Lung (tissue), 12 donors: Measurements from ENCODE around the gene ACTN3. TPM values are rescaled to one million over a fixed set of nuclear protein-coding genes. Genes with fewer than 3 reads are reported as not detected.

Source experiments
- ATAC-seq: fragments of 200-7000 bp; cut with Tn5 transposase; one replicate; pipeline ENCODE4 v1.9.1; 2020; ENCODE audit warnings: moderate number of reproducible peaks; ENCODE audit not compliant: insufficient read depth, low FRiP score
- DNase-seq, 3 donors: peaks; one replicate each; pipeline ENCODE4 v3.0.0-alpha.2; 2013 to 2017
- H3K27ac ChIP-seq, 2 donors: one replicate each; pipeline ENCODE4 v1.5.1; 2013; ENCODE audit warnings: mild to moderate bottlenecking in 2 of 2, moderate library complexity in 2 of 2, control low read depth in 1 of 2, inconsistent platforms in 1 of 2, low read depth in 1 of 2, low read length in 1 of 2
- H3K27me3 ChIP-seq, 3 donors: one replicate each; pipeline ENCODE4 v1.5.1; 2013; ENCODE audit warnings: low read length in 2 of 3; ENCODE audit not compliant: control insufficient read depth in 3 of 3, insufficient read depth in 3 of 3
- H3K36me3 ChIP-seq, 4 donors: one replicate each; pipeline ENCODE4 v1.5.1; 2013; ENCODE audit warnings: low read length in 4 of 4, mild to moderate bottlenecking in 1 of 4, moderate library complexity in 1 of 4; ENCODE audit not compliant: control insufficient read depth in 4 of 4, insufficient read depth in 4 of 4
- H3K4me1 ChIP-seq, 5 donors: one replicate each; pipeline ENCODE4 v1.5.1; 2013; ENCODE audit warnings: low read length in 5 of 5, mild to moderate bottlenecking in 2 of 5, moderate library complexity in 1 of 5; ENCODE audit not compliant: control insufficient read depth in 5 of 5, insufficient read depth in 5 of 5
- H3K4me3 ChIP-seq: one replicate; pipeline ENCODE4 v1.5.1; 2013; ENCODE audit warnings: mild to moderate bottlenecking, control low read depth, moderate library complexity
- H3K9ac ChIP-seq, 2 donors: one replicate each; pipeline ENCODE4 v1.5.1; 2013; ENCODE audit warnings: low read length in 2 of 2, control low read depth in 1 of 2; ENCODE audit not compliant: insufficient read depth in 1 of 2
- H3K9me3 ChIP-seq, 4 donors: one replicate each; pipeline ENCODE4 v1.5.1; 2013; ENCODE audit warnings: low read length in 3 of 4, mild to moderate bottlenecking in 1 of 4, moderate library complexity in 1 of 4; ENCODE audit not compliant: control insufficient read depth in 4 of 4, insufficient read depth in 3 of 4
- CTCF ChIP-seq: IDR thresholded peaks from 2 replicates; pipeline ENCODE4 v1.5.1; 2012; ENCODE audit warnings: mild to moderate bottlenecking; ENCODE audit errors: control extremely low read depth, extremely low read depth
- WGBS, 2 donors: extraction: QIAGEN DNeasy Blood & Tissue Kit; methylation state at CpG; one replicate each; pipeline ENCODE4 v1.1.7; 2013; 5-methylcytosine and 5-hydroxymethylcytosine counted together
- polyA plus RNA-seq, 2 donors: library from polyadenylated mRNA; stranded (reverse); fragments of 200-250 nt; gene quantifications; one replicate each; pipeline ENCODE4 v1.2.1, GENCODE V29; 2013
- total RNA-seq, 2 donors: library from RNA; depleted of rRNA in 1 of 2; stranded (reverse); fragments of >200 nt in 1 of 2; gene quantifications; one replicate each; pipeline ENCODE4 v1.2.1, GENCODE V29; 2014 to 2021
- donor health status: control.
- donor health status: control.
- donor health status: Bipolar disorder and iron deficiency.
- donor health status: healthy.
- donor health status: DM: yes; HTN: yes; CAD: no.

The ACTN3 gene
- total and polyA plus RNA-seq, 4 donors, result 0.04 to 0.15 (median 0.07) TPM; not detected in 1

GRCh38 chr11:66510990-66511339 is 35.7 kb upstream of the ACTN3 start:
- Histone ChIP-seq H3K9ac (peak overlapping the region; percentile 68 to 69), H3K4me3 (peak overlapping the region; percentile 81), H3K27ac (no peak overlapping the region), H3K9me3 (no peaks in the 10 kb centered on the region), H3K27me3 (no peaks in the 10 kb centered on the region), H3K4me1 (peaks cover 0 to 8% (median 4%) of the 10 kb centered on the region in 5 donors), H3K36me3 (peaks cover 4 to 14% (median 9%) of the 10 kb centered on the region in 4 donors)
- no peak for ATAC-seq
- TF ChIP-seq CTCF, result no peak
- no peak for DNase-seq
- WGBS, 2 donors, result 7 to 9% methylated on average over 5 of the region's 5 CpGs

- Histone ChIP-seq H3K4me3 (no peak overlapping the region), H3K4me1 (no peaks in the 10 kb centered on the region), H3K9ac (no peak overlapping the region), H3K27ac (no peak overlapping the region), H3K36me3 (peaks cover 12 to 32% (median 20%) of the 10 kb centered on the region in 4 donors), H3K9me3 (no peaks in the 10 kb centered on the region), H3K27me3 (no peaks in the 10 kb centered on the region)
- ATAC-seq (no peak), DNase-seq (no peak)
- 96 to 98% methylated on average over 11 of the region's 11 CpGs for WGBS, 2 donors
- TF ChIP-seq CTCF, result no peak
Measured at GRCh38 chr11:66523611-66524010, 23.1 kb upstream of the ACTN3 start.

GRCh38 chr11:66524304-66525040 is 22.2 kb upstream of the ACTN3 start:
- Histone ChIP-seq H3K9me3 (no peaks in the 10 kb centered on the region), H3K4me3 (no peak overlapping the region), H3K27me3 (no peaks in the 10 kb centered on the region), H3K27ac (no peak overlapping the region), H3K4me1 (no peaks in the 10 kb centered on the region), H3K36me3 (peaks cover 15 to 29% (median 22%) of the 10 kb centered on the region in 4 donors), H3K9ac (no peak overlapping the region)
- no peak for ATAC-seq
- no peak for TF ChIP-seq CTCF
- DNase-seq, result no peak
- WGBS, 2 donors, result 89 to 94% methylated on average over 8 to 10 of the region's 10 CpGs
